ENCODE measurements around the gene SDR42E1. TPM values are rescaled to one million over a fixed set of nuclear protein-coding genes. Genes with fewer than 3 reads are reported as not detected.
"Not testable (repeated sequence)": the region's sequence is repeated elsewhere in the genome, so short reads cannot be mapped to it uniquely, and the experiment has no call there.

Gene SDR42E1
- total RNA-seq, 1 donor, result 2.7 TPM

GRCh38 chr16:82037666-82038065 is 26.4 kb upstream of the SDR42E1 start:
- DNase-seq (ENCODE audit: low read depth in 2 of 3, low spot score in 2 of 3), result no peak

GRCh38 chr16:82037251-82037650 is 26.0 kb upstream of the SDR42E1 start:
- DNase-seq (ENCODE audit: low read depth in 2 of 3, low spot score in 2 of 3), result no peak

- no peak for DNase-seq (ENCODE audit: low read depth in 2 of 3, low spot score in 2 of 3)
These were observed 23.8 kb upstream of the SDR42E1 start, which contains the start of gene HSD17B2 for GRCh38 chr16:82034981-82035612. TSS of gene HSD17B2 (plus strand) at chr16:82035253. CDS start at chr16:82035425, 172 bp downstream.

GRCh38 chr16:82033683-82034300 is 22.5 kb upstream of the SDR42E1 start:
- no peak for DNase-seq (ENCODE audit: low read depth in 2 of 3, low spot score in 2 of 3)

GRCh38 chr16:82033006-82033405 is 21.7 kb upstream of the SDR42E1 start:
- DNase-seq (ENCODE audit: low read depth in 2 of 3, low spot score in 2 of 3), result no peak

GRCh38 chr16:82031116-82032084 is 20.1 kb upstream of the SDR42E1 start:
- DNase-seq (ENCODE audit: low read depth in 2 of 3, low spot score in 2 of 3), result peak in 1 of 3 donors; percentile 59

- DNase-seq (ENCODE audit: low read depth in 2 of 3, low spot score in 2 of 3), result no peak
These were observed 16.4 kb upstream of the SDR42E1 start for GRCh38 chr16:82027629-82028064.

GRCh38 chr16:82024883-82025282 is 13.6 kb upstream of the SDR42E1 start:
- no peak for DNase-seq (ENCODE audit: low read depth in 2 of 3, low spot score in 2 of 3)

GRCh38 chr16:82024316-82024715 is 13.0 kb upstream of the SDR42E1 start:
- no peak for DNase-seq (ENCODE audit: low read depth in 2 of 3, low spot score in 2 of 3)

GRCh38 chr16:82023206-82023605 is 11.9 kb upstream of the SDR42E1 start:
- no peak for DNase-seq (ENCODE audit: low read depth in 2 of 3, low spot score in 2 of 3)

- no peak for DNase-seq (ENCODE audit: low read depth in 2 of 3, low spot score in 2 of 3)
These were observed 8.8 kb upstream of the SDR42E1 start for GRCh38 chr16:82020051-82020450.

- no peak for DNase-seq (ENCODE audit: low read depth in 2 of 3, low spot score in 2 of 3)
These were observed 8.3 kb upstream of the SDR42E1 start for GRCh38 chr16:82019535-82019934.

- no peak for DNase-seq (ENCODE audit: low read depth in 2 of 3, low spot score in 2 of 3)
These were observed 6.8 kb upstream of the SDR42E1 start for GRCh38 chr16:82017911-82018568.

- no peak for DNase-seq (ENCODE audit: low read depth in 2 of 3, low spot score in 2 of 3)
These were observed 5.7 kb upstream of the SDR42E1 start for GRCh38 chr16:82016964-82017363.

GRCh38 chr16:82016263-82016662 is 5.0 kb upstream of the SDR42E1 start:
- DNase-seq (ENCODE audit: low read depth in 2 of 3, low spot score in 2 of 3), result peak in 1 of 3 donors; percentile 35

- DNase-seq (ENCODE audit: low read depth in 2 of 3, low spot score in 2 of 3), result peak in 1 of 3 donors; percentile 11
These were observed 1.9 kb upstream of the SDR42E1 start for GRCh38 chr16:82013139-82013538.

- no peak for DNase-seq (ENCODE audit: low read depth in 2 of 3, low spot score in 2 of 3)
These were observed 621 bp downstream of the SDR42E1 start for GRCh38 chr16:82010649-82011048.

GRCh38 chr16:82009789-82010188 is 1.5 kb downstream of the SDR42E1 start:
- DNase-seq (ENCODE audit: low read depth in 2 of 3, low spot score in 2 of 3), result not testable (repeated sequence)

- no peak for DNase-seq (ENCODE audit: low read depth in 2 of 3, low spot score in 2 of 3)
These were observed 2.2 kb downstream of the SDR42E1 start for GRCh38 chr16:82008957-82009592.

GRCh38 chr16:82007189-82007588 is 4.1 kb downstream of the SDR42E1 start:
- DNase-seq (ENCODE audit: low read depth in 2 of 3, low spot score in 2 of 3), result no peak
